Endothelial cell of umbilical vein (primary cell): Measurements from ENCODE around the gene TTLL12.

Experiments used
- CTCF ChIP-seq, 2 donors: IDR thresholded peaks; 1 replicate in 1 of 2; 2 replicates in 1 of 2; pipeline ENCODE4 v1.5.1; 2011; ENCODE audit warnings: low read length in 2 of 2, mild to moderate bottlenecking in 2 of 2, moderate library complexity in 2 of 2, control low read depth in 1 of 2, inconsistent platforms in 1 of 2, low read depth in 1 of 2; ENCODE audit not compliant: insufficient read depth in 1 of 2; ENCODE audit errors: extremely low read depth in 1 of 2
- EZH2 ChIP-seq: IDR thresholded peaks from 2 replicates; pipeline ENCODE4 v1.6.1; 2012; ENCODE audit warnings: borderline replicate concordance, low read depth, mild to moderate bottlenecking, moderate library complexity, low read length, inconsistent platforms; ENCODE audit not compliant: severe bottlenecking
- JUN ChIP-seq: IDR thresholded peaks from 2 replicates; pipeline ENCODE4 v1.6.1; 2011; ENCODE audit warnings: borderline replicate concordance, low read depth; ENCODE audit not compliant: insufficient read length, insufficient read depth
- MAX ChIP-seq: IDR thresholded peaks from 2 replicates; pipeline ENCODE4 v1.6.1; 2011; ENCODE audit not compliant: insufficient read depth, insufficient read length
- MYC ChIP-seq: IDR thresholded peaks from one replicate; pipeline ENCODE4 v1.6.1; 2011; ENCODE audit warnings: mild to moderate bottlenecking, low read depth, low read length
- POLR2A ChIP-seq: IDR thresholded peaks from 2 replicates; pipeline ENCODE4 v1.6.1; 2012; ENCODE audit warnings: low read depth, mild to moderate bottlenecking, control low read depth, low read length
- POLR2AphosphoS5 ChIP-seq: IDR thresholded peaks from 2 replicates; pipeline ENCODE4 v1.6.1; 2012; ENCODE audit warnings: low read depth, mild to moderate bottlenecking, control low read depth, low read length, moderate library complexity; ENCODE audit not compliant: insufficient read depth

GRCh38 chr22:43198936-43199335 is 12.0 kb upstream of the TTLL12 start:
- no peak for TF ChIP-seq EZH2
- no peak for TF ChIP-seq CTCF (IDR thresholded peaks at IDR 0.05; ENCODE audit: extremely low read depth in 1 of 2, insufficient read depth in 1 of 2, low read depth in 1 of 2, low read length in 2 of 2)
- no peak for TF ChIP-seq POLR2A
- TF ChIP-seq MAX: no peak
- TF ChIP-seq JUN: no peak
- TF ChIP-seq POLR2AphosphoS5: no peak
- TF ChIP-seq MYC: no peak
